Measurements from ENCODE around the gene FOXD1.
A peak's percentile ranks its signal among the peaks of the same experiment; 100 is the strongest.
"Not testable (repeated sequence)": the region's sequence is repeated elsewhere in the genome, so short reads cannot be mapped to it uniquely, and the experiment has no call there.

Gene FOXD1

DNA sequence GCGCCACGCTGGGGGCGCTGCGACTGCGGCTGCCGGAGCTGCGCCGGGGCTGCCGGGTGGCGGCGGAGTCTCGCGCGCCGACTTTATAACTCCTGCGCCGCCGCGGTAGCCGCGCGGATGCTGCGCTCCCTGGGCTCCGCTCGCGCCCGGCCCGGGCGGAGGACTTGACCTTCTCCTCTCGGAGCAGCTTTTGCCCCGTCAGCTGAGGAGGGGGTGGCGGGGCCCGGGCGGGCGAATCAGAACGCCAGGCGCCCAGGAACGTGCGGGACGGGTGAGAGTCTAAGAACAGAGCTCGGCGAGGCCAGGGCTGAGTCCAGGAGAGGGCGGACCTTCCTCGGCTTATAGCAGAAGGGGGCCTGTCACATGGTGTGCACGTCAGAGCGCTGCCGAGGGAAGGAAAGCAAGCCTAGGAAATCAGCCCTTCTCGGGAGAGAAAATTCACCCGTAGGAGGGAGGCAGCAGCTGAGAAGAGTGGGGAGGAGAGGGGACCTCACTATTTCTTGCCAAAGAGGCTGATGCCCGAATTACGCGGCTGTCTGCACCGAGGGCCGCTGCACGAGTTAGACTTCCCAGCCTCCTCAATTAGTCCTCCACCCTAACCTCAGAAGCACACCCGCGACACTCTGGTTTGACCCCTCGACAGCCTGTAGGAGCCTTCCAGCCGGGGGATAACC, at the start of gene FOXD1:
TSS of gene FOXD1 (minus strand) at position 315 of the 674 bp plus-strand sequence. CDS start 415 bp downstream, outside the sequence.
- peak; percentile 94 for DNase-seq

GRCh38 chr5:73497497-73498056, 49.0 kb upstream of the FOXD1 start:
- DNase-seq: peak; percentile 65

DNA sequence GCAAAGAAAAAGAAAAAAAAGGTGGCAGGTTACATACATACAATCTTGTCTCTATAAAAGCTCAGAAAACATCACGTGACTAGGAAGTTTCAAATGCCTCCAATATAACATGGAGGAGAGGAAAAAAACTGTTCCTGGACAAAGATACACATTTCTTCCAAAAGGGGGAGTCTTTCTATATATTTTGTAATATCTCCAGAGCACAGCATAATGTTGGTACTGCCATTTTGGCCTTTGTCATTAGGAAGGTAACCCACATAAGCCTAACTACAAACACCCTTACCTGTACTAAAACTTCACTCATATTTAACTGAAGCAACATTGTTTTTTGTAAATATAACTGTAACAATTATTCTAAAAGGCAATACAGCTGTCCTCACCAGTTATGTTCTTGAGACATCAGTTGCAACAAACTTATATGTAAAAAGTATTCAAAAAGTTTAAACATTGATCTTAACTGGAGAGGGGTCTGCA, 48.4 kb upstream of the FOXD1 start:
- peak; percentile 64 for DNase-seq

DNA sequence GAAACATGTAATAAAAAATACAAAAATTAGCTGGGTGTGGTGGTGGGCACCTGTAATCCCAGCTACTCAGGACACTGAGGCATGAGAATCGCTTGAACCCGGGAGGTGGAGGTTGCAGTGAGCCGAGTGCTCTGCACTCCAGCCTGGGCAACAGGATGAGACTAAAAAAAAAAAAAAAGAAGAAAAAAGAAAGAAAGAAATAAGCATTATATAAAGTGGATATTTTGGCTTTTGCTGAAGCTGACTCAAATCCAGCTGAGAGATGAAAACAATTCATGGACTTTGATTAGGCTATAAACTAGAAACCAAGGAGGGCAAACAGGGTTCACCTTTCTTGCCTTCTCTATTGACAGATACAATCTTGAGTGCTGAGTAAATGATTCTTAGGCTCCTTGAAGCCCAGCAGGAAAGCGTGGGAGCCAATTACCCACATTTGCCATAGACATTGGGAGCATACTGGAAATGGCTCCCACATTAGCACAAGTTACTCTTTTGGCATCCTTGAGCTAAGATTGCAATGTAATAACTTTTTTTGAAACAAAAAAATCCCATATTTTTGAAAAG, 47.3 kb upstream of the FOXD1 start:
- DNase-seq: no peak

GRCh38 chr5:73494721-73495120, 46.1 kb upstream of the FOXD1 start:
- no peak for DNase-seq

GRCh38 chr5:73493421-73493820, 44.8 kb upstream of the FOXD1 start:
- no peak for DNase-seq

GRCh38 chr5:73491155-73491554, 42.6 kb upstream of the FOXD1 start:
- peak; percentile 15 for DNase-seq

DNA sequence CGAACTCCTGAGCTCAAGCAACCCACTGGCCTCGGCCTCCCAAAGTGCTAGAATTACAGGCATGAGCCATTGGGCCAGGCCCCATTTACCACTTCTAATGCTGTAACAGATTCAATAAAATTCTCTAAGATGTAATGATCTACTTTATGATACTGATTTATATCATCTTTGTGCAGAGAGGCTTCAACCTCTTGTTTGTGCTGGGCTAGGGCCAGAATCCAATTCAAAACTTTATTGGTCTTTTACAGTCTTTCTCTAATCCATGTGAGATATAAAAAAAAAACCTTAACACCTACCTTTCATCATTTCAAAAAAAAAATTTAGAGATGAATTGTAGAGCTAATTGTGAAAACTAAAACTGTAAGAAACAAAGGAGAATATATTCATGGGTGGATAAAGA, 41.5 kb upstream of the FOXD1 start:
- DNase-seq: no peak

GRCh38 chr5:73488806-73489205, 40.2 kb upstream of the FOXD1 start:
- DNase-seq: no peak

DNA sequence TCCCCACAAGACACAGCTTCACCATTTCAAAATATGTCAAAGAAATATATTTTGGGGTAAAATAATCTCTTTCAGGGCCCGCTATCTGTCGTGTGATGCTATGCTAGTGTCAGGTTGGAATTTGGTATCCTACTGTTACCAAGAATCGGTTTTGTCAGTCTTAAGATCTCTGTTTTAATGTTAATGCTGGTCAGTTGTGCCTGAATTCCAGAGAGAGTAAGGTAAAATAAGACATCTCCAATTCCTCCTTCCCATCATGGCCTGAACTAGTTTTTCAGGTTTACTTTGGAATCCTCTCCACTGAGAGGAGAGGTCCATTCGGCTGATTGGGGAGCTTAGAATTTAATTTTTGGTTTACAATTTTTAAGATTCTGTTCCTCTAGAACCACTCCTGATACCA, 39.2 kb upstream of the FOXD1 start:
- DNase-seq: no peak

DNA sequence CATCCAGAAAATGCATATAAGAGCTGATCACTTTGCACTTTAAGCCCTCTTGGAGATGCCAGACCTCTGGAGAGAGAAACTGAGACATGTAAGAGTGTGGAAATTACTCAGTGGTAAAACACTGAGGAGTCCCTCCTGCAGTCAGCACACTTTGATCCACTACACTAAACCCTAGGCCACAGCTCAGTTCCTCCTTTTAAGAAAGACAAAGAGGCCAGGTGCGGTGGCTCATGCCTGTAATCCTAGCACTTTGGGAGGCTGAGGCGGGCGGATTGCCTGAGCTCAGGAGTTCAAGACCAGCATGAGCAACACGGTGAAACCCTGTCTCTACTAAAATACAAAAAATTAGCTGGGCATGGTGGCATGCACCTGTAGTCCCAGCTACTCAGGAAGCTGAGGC, 38.7 kb upstream of the FOXD1 start:
- DNase-seq: not testable (repeated sequence)

- DNase-seq: no peak
Observed at GRCh38 chr5:73486119-73486899, 37.7 kb upstream of the FOXD1 start.

GRCh38 chr5:73485715-73486114, 37.1 kb upstream of the FOXD1 start:
- DNase-seq: no peak

DNA sequence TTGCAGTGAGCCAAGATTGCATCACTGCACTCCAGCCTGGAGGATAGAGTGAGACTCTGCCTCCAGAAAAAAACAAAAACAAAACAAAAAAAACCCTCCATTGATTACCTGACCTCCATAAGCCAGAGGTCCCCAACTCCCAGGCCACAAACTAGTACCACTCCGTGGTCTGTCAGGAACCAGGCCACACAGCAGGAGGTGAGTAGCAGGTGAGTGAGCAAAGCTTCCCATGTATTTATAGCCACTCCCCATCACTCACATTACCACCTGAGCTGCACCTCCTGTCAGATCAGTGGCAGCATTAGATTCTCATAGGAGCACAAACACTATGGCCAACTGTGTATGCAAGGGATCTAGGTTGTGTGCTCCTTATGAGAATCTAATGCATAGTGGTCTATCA, 35.9 kb upstream of the FOXD1 start:
- DNase-seq: no peak

DNA sequence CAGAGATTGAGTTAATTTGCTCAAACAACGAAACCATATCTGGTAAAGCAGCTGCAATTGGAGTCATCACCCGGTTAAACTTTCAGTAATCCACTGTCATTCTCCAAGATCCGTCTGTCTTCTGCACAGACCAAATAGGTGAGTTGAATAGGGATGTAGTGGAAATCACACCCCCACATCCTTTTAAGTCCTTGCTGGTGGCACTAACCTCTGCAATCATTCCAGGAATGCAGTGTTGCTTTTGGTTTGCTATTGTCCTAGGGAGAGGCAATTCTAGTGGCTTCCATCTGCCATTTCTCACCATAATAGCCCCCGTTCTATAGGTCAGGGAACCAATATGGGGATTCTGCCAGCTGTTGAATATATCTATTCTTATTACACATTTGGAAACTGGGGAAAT, 35.1 kb upstream of the FOXD1 start:
- DNase-seq: no peak

DNA sequence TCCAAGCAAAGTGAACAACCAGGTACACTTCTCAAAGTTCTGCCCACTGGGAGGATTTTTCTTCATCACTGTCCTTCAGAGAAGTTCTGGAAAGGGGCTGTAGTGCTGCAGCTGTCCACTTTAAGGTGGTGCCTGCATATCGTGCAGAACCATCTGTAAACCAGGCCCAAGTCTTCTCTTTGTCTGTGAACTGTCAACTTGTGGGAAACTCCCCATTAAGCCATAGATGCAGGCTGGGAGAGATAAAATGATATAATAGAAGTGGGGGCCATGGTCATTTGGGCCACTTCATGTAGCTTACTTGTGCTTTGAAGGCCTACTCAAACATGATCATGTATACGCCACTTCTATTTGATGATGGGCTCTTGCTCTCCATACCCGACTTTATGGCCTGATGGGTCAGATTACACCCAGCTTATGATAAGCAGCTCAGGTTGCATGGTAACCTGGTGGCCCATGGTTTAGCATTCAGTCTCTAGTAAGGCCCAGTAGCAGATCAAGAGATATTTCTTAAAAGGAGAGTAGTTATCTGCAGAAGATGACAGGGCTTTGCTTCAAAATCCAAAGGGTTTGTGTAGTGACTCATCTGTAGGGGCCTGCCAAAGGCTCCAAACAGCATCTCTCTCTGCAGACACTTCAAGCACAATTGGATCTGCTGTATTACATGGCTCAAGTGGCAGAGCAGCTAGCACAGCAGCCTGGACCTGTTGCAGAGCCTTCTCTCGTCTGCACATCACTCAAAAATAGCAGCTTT, 34.0 kb upstream of the FOXD1 start:
- DNase-seq: peak; percentile 25

GRCh38 chr5:73480500-73480899, 31.9 kb upstream of the FOXD1 start:
- no peak for DNase-seq

DNA sequence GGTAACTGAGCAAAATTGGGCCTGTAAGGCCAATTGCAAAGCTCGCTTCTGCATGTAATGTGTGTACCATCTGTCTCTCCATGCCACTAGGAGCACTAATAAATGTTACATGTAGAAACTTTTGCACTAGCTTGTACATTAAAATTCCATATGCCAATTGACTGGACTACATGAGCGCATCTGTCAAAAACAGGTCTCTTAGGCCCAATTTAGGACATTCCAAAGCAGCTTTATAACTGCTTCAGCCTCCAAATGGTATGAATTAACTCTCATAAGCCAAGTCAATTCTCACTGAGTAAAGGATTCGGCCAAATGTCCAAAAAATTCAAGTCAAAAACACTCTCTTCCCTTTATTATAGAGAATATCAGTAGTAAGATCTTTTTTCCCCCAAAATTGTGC, 23.5 kb upstream of the FOXD1 start:
- no peak for DNase-seq

- DNase-seq: no peak
Observed at GRCh38 chr5:73471654-73472053, 23.1 kb upstream of the FOXD1 start.

GRCh38 chr5:73469878-73470277, 21.3 kb upstream of the FOXD1 start:
- no peak for DNase-seq

- not testable (repeated sequence) for DNase-seq
Observed at GRCh38 chr5:73468638-73469037, 20.1 kb upstream of the FOXD1 start.

DNA sequence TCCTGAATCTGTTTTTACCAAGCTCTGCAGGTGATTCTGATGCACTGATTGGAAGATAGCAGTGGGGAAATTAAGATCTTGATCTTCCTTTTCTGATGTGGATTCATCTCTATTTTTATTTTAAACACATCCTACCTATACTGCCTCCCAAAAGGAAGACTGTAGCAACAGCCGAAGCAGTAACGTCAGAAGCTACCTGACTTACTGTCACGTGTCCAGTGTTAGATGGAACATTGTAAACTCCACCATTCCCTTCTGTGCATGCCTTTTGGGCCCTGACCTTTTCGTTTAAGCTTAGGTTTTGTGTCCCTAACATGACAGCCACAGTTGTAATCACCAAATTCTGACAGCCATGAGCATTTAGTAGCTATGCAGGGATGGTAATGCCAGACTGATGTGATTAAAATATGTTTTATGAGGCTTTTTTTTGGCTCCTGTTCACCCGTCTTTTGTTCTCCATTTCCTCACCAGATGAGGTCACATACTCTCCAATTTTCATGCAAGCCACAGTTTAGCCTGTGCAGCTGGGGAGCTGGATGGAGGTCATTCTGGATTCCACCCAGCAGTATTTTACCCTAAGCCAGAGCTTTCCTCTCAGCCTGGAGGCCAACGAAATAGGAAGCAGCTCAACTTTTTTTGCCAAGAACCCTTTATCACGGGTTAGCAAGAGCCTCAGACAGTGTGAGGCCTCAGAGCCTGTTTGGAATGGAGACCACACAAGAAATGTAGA, 15.6 kb upstream of the FOXD1 start:
- DNase-seq: no peak
